NB4 (cell line): ENCODE results near the gene ST6GAL2.

Source experiments
- DNase-seq: peaks from one replicate; pipeline ENCODE4 v3.0.0; 2010; ENCODE audit warnings: low read depth
- H3K4me3 ChIP-seq: one replicate; pipeline ENCODE4 v1.5.1; 2011; ENCODE audit warnings: mild to moderate bottlenecking, low read depth, low read length, moderate library complexity
- CTCF ChIP-seq: IDR thresholded peaks from one replicate; pipeline ENCODE4 v1.5.1; 2012; ENCODE audit warnings: low read depth, low read length
- MAX ChIP-seq: IDR thresholded peaks from 2 replicates; pipeline ENCODE4 v1.6.1; 2011; ENCODE audit warnings: low read depth, low read length
- MYC ChIP-seq: IDR thresholded peaks from 2 replicates; pipeline ENCODE4 v1.6.1; 2011; ENCODE audit warnings: low read depth, low read length
- POLR2A ChIP-seq: IDR thresholded peaks from 2 replicates; pipeline ENCODE4 v1.6.1; 2011; ENCODE audit warnings: mild to moderate bottlenecking; ENCODE audit not compliant: insufficient read length; ENCODE audit errors: extremely low read depth

The ST6GAL2 gene

GRCh38 chr2:106885971-106886915 is at the start of gene ST6GAL2:
Gene ST6GAL2, minus strand, starts transcription at chr2:106886167. Its CDS starts 42,190 bp downstream, at chr2:106843977.
- H3K4me3 ChIP-seq, result no peak within 1 kb of the TSS
- no peak for TF ChIP-seq MAX
- TF ChIP-seq CTCF, result no peak
- no peak for TF ChIP-seq POLR2A
- no peak for TF ChIP-seq MYC
- DNase-seq, result no peak

- H3K4me3 ChIP-seq, result no peak overlapping the region
- no peak for DNase-seq
- no peak for TF ChIP-seq POLR2A
These were observed 46.7 kb upstream of the ST6GAL2 start for GRCh38 chr2:106932644-106933043.

- DNase-seq, result no peak
- TF ChIP-seq CTCF, result no peak
- TF ChIP-seq MAX, result no peak
- TF ChIP-seq POLR2A, result no peak
- TF ChIP-seq MYC, result no peak
- H3K4me3 ChIP-seq, result no peak overlapping the region
These were observed 45.9 kb upstream of the ST6GAL2 start for GRCh38 chr2:106931717-106932335.

GRCh38 chr2:106921451-106921850 is 35.5 kb upstream of the ST6GAL2 start:
- no peak overlapping the region for H3K4me3 ChIP-seq
- TF ChIP-seq MYC (no peak), MAX (no peak), CTCF (no peak), POLR2A (no peak)
- DNase-seq, result no peak

GRCh38 chr2:106919012-106919411 is 33.0 kb upstream of the ST6GAL2 start:
- no peak for DNase-seq
- TF ChIP-seq MYC (no peak), MAX (no peak), CTCF (no peak), POLR2A (no peak)
- H3K4me3 ChIP-seq, result no peak overlapping the region

- no peak for DNase-seq
- TF ChIP-seq MAX, result no peak
- no peak for TF ChIP-seq CTCF
- no peak for TF ChIP-seq MYC
- TF ChIP-seq POLR2A, result no peak
- H3K4me3 ChIP-seq, result no peak overlapping the region
These were observed 18.3 kb upstream of the ST6GAL2 start for GRCh38 chr2:106904242-106904641.
